ENCODE measurements around the gene FES. TPM values are rescaled to one million over a fixed set of nuclear protein-coding genes. Genes with fewer than 3 reads are reported as not detected.
A peak's percentile ranks its signal among the peaks of the same experiment; 100 is the strongest.

Gene FES
- total RNA-seq, 1 donor from 2014 or later, result 4.8 TPM

GRCh38 chr15:90931575-90931827 is 47.2 kb downstream of the FES start:
- DNase-seq, result no peak

DNA sequence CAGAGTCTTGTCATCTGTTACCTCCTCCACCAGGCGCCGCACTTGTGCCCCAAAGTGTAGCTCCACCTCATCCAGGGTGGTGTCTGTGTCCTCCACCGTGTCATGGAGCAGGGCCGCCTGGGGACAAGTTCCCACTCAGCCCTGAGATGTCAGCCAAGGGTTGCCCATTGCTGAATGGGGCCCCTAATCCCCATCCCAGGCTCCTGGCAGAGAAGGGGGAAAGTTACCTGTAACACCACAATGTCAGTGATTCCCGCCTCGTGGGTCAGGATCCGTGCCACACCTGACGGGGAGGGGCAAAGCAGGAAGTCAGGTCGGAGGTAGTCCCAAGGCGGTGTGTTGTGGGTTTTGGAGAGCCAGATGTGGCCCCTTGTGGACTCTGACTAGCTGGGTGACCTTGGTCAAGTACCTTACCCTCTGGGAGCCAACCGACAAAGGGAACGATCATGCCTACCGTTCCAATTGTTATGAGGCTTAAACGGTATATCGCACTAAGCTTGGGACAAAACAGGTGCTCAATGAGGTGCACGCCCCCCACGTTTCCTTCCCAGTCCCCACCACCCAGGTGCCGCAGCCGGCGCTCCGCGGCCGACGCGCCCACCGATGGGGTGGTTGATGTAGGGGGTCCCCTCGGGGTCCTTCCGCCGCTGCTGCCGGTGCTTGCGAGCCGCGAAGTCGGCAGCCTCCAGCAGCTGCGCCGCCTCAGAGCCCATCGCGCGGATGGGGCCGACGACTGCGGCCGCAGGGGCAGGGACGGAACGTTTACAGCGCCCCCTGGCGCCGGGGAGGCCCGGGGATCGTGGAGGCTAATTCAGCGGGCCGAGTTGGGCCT is 47.7 kb downstream of the FES start, which contains the start of gene HDDC3:
Gene HDDC3, minus strand, starts transcription at position 722 of the 832 bp plus-strand sequence. Its CDS starts 9 bp downstream, at position 713.
- peak; percentile 74 for DNase-seq

GRCh38 chr15:90932660-90932991 is 48.3 kb downstream of the FES start:
- DNase-seq, result no peak

DNA sequence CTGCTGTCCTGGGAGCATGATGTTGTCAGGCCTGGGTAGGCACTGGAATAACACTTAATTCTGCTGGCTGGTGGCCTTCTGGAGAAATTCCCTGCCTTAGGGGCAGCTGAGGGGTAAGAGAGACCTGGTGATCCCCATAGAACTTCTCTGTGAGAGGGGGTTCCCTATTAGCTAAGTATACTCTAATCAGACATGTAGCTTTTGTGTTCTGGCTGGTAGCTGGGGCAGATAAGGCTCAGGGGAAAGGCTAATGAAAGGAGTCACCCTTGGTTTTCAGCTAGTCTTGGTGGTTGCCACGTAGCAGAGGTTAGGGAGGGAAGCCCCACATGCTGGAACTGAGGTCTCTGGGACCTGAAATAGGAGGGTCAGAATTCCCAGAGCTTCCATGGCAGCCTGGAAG is 49.0 kb downstream of the FES start:
- DNase-seq, result no peak

DNA sequence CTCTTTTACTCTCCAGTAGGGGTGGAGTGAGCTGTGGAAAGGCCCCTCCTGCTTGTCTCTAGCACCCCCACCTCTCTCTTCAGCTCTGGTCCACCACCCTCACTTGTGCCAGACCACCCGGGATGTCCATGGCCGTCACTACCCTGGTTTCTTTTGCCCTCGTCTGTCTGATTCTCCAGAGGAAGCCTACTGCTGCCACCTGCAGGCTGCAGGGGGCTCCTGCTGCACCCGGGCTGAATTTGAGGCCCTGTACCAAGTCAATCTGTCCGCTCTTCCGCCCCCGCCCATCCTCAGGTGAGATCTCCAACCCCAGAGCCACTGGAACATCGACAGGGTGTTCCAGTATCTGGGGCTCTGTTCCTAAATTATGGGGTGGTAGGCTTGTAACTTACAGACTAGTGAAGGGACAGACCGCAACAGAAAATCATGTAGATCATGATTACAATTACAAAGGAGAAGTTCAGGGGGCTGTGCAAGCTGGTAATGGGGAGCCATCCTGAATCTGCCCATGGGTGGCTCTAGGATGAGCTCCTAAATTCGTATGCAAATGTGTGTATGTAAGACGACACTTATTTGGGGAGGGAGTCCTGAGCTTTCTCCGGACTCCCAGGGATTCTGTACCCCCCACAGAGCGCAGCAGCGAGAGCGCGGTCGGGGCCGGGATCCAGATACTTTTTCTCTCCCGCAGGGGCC is 50.1 kb downstream of the FES start:
- DNase-seq, result peak; percentile 73

DNA sequence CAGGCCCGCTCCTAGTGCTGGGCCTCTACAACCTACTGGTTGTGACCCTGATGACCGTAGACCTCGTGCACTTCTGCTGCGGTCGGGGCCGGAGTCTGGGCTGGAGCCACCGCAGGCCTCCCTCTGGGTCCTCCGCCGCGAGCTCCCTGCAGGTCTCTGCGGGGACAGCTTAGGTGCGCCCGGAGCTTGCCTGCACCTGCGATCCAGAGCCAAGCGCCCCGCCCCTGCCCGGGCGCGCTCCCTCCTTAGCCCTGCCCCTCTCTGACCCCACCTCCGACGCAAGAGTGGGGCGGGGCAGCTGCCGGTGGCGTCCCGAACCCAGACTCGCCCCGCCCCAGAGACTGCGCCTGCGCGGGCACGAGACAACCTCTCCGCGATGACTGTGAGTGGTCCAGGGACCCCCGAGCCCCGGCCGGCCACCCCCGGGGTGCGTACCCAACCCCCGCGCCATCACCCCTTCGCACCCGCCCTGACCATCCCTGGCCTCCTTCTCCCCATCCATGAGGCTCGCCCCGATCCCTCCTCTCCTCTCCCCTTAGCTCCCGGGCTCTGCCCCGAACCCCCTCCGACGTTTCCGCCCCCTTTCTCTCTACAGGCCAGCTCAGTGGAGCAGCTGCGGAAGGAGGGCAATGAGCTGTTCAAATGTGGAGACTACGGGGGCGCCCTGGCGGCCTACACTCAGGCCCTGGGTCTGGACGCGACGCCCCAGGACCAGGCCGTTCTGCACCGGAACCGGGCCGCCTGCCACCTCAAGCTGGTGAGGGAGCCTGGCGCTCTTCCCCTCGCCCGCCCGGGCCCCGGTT is 50.8 kb downstream of the FES start, which contains the start of gene UNC45A:
Gene UNC45A, plus strand, starts transcription at position 337 of the 803 bp plus-strand sequence. Its CDS starts 40 bp downstream, at position 377.
- peak; percentile 83 for DNase-seq

DNA sequence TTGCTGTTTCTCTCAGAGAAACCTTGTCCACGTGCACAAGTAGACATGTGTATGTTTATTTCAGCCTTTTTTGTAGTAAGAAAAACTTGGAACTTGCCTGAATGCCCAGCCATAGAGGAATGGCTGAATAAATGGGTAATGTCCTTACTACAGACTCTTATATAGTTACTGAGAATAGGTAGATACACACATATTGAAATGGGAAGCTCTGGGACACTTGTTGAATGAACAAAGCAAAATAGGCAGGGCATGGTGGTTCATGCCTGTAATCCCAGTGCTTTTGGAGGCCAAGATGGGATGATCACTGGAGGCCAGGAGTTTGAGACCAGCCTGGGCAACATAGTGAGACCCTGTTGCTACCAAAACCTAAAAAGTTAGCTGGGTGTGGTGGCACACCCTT is 52.5 kb downstream of the FES start:
- DNase-seq, result no peak

DNA sequence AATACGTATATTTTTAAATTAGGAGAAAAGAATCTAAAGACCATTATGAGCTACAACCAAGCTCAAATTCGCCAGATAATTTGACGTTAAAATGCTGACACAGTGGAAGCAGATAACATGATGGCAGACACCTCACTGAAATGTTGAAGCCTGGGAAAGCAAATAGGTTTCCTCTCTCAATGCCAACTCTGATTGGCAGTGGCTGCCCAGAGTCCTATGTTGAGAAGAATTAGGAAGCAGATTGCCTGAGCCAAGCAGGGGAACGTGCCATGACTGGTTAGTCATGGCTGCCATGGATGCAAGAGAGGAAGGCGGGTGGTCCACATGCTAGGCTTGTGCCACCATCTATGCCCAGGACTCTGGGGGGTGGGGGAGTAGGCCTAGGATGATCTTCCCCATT is 54.0 kb downstream of the FES start:
- DNase-seq, result no peak

DNA sequence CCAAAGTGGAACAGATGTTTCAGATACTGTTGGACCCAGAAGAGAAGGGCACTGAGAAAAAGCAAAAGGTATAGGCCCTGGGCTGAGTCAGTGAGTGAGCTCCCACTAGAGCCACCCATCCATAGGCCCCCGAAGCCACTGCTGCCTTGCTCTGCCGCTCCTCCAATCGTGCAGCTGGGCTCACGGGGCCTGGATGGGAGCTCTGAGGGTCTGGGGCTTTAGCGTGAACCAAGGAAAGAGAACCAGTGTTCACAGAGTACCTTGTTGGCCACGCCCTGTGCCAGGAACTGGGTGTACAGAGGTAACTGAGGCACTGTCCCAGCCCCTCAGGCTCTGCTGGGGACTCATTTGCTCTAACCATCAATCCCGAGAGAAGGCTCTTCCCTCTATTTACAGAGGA is 55.5 kb downstream of the FES start:
- DNase-seq, result no peak

DNA sequence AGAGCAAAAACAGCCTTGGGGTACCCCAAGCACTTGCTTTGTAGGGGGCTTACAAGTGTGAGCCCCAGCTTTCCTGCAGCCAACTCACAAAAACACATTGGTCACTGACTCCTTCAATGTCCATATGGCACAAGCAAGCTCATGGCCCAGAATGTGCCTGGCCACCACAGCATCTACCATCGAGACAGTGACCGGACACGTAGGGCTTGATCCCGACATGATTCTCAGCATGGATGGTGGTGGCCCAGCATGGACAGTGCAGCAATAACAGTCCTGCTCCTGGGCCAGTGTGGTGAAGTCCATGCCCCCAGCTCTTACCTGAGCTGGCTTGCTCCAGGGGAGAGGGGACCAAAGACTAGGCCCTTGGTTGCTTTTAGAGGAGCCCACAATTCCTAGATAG is 56.7 kb downstream of the FES start:
- no peak for DNase-seq

GRCh38 chr15:90942354-90943120 is 58.2 kb downstream of the FES start:
- DNase-seq, result no peak

- no peak for DNase-seq
Measured at GRCh38 chr15:90945091-90945490, 60.8 kb downstream of the FES start.

Small RNA genes lying within 50 kb of the gene (small RNA-seq; reads per million reads assigned to genes)
- gene RN7SL363P, result not detected

Other genes with a start within 250 kb of the FES start
- 3.6 TPM for gene BLM, start 167.2 kb upstream of the FES start, total RNA-seq
- gene FURIN, start 15.9 kb upstream of the FES start, total RNA-seq, result 8.7 TPM
- 32.4 TPM for gene MAN2A2, start 18.8 kb downstream of the FES start, total RNA-seq
- 11.7 TPM for gene HDDC3, start 48.0 kb downstream of the FES start, total RNA-seq
- gene UNC45A, start 50.8 kb downstream of the FES start, total RNA-seq, result 35.7 TPM
- gene RCCD1, start 70.4 kb downstream of the FES start, total RNA-seq, result 17.9 TPM
- 15.8 TPM for gene PRC1, start 110.0 kb downstream of the FES start, total RNA-seq
- 12.5 TPM for gene VPS33B, start 138.1 kb downstream of the FES start, total RNA-seq
- 33.5 TPM for gene SV2B, start 215.8 kb downstream of the FES start, total RNA-seq

Data from occipital lobe (tissue), 3 donors.